ENCODE results near the gene PDE5A. TPM values are rescaled to one million over a fixed set of nuclear protein-coding genes. Genes with fewer than 3 reads are reported as not detected.
"Not testable (repeated sequence)": the region's sequence is repeated elsewhere in the genome, so short reads cannot be mapped to it uniquely, and the experiment has no call there.

PDE5A gene
- total and polyA plus RNA-seq, 2 experiments from 2014 or later = 9.7 to 35.8 TPM

- H3K9me2 ChIP-seq (replicated peaks; ENCODE audit: insufficient read depth); H3K79me2 ChIP-seq; H4K20me1 ChIP-seq (ENCODE audit: insufficient read depth, poor library complexity, severe bottlenecking); H3K4me1 ChIP-seq (ENCODE audit: insufficient read depth); H3K27me3 ChIP-seq; H3K36me3 ChIP-seq (replicated peaks; ENCODE audit: insufficient read depth, low read depth); H3K9me3 ChIP-seq (ENCODE audit: low read depth): not testable (repeated sequence)
- Histone ChIP-seq H2AFZ (peak overlapping the region; percentile 50), H3K4me3 (peak overlapping the region; percentile 32), H3K27ac (peak overlapping the region; percentile 99), H3K4me2 (peak overlapping the region; percentile 65)
- DNase-seq (ENCODE audit: low spot score) = peak; percentile 97
- WGBS (ENCODE audit: low lambda C conversion rate, missing lambda C conversion rate) = 1% methylated on average over 63 of the region's 80 CpGs
Measured at GRCh38 chr4:119454491-119455270, 173.9 kb downstream of the PDE5A start.

- H3K4me1 ChIP-seq (ENCODE audit: insufficient read depth); H3K79me2 ChIP-seq; H3K27me3 ChIP-seq; H3K9me3 ChIP-seq (ENCODE audit: low read depth); H4K20me1 ChIP-seq (ENCODE audit: insufficient read depth, poor library complexity, severe bottlenecking); H3K9me2 ChIP-seq (replicated peaks; ENCODE audit: insufficient read depth); H3K36me3 ChIP-seq (replicated peaks; ENCODE audit: insufficient read depth, low read depth); DNase-seq (ENCODE audit: low spot score): not testable (repeated sequence)
- Histone ChIP-seq H3K4me3 (peak overlapping the region; percentile 32), H3K27ac (peak overlapping the region; percentile 99), H3K4me2 (peak overlapping the region; percentile 65), H2AFZ (peak overlapping the region; percentile 50)
- 0% methylated on average over 5 of the region's 7 CpGs for WGBS (ENCODE audit: low lambda C conversion rate, missing lambda C conversion rate)
Measured at GRCh38 chr4:119454151-119454490, 174.5 kb downstream of the PDE5A start.

- not testable (repeated sequence) for H3K4me1 ChIP-seq (ENCODE audit: insufficient read depth); H4K20me1 ChIP-seq (ENCODE audit: insufficient read depth, poor library complexity, severe bottlenecking); H3K4me3 ChIP-seq; H3K27me3 ChIP-seq; H3K27ac ChIP-seq; H3K9me2 ChIP-seq (replicated peaks; ENCODE audit: insufficient read depth); H3K79me2 ChIP-seq; H3K36me3 ChIP-seq (replicated peaks; ENCODE audit: insufficient read depth, low read depth); DNase-seq (ENCODE audit: low spot score); H2AFZ ChIP-seq; H3K9me3 ChIP-seq (ENCODE audit: low read depth)
- 86% methylated on average over 8 of the region's 9 CpGs for WGBS (ENCODE audit: low lambda C conversion rate, missing lambda C conversion rate)
- H3K4me2 ChIP-seq = peak overlapping the region; percentile 65
Measured at GRCh38 chr4:119453286-119453685, 175.3 kb downstream of the PDE5A start.

GRCh38 chr4:119449851-119450250 lies 178.8 kb downstream of the PDE5A start:
- not testable (repeated sequence) for H3K4me1 ChIP-seq (ENCODE audit: insufficient read depth); H3K9me3 ChIP-seq (ENCODE audit: low read depth)

More at GRCh38 chr4:119449851-119450250, 178.8 kb downstream of the PDE5A start:
- H3K4me2 ChIP-seq; H3K27ac ChIP-seq; H3K27me3 ChIP-seq; H3K4me3 ChIP-seq; H2AFZ ChIP-seq; H3K79me2 ChIP-seq; H3K36me3 ChIP-seq (replicated peaks; ENCODE audit: insufficient read depth, low read depth); H4K20me1 ChIP-seq (ENCODE audit: insufficient read depth, poor library complexity, severe bottlenecking); H3K9me2 ChIP-seq (replicated peaks; ENCODE audit: insufficient read depth); DNase-seq (ENCODE audit: low spot score): not testable (repeated sequence)
- 95% methylated on average over 5 of the region's 6 CpGs for WGBS (ENCODE audit: low lambda C conversion rate, missing lambda C conversion rate)

Small RNA genes lying within 50 kb of the gene (small RNA-seq; reads per million reads assigned to genes)
- not detected for gene RF00614
